ENCODE results near the gene NUBP1.

DNA sequence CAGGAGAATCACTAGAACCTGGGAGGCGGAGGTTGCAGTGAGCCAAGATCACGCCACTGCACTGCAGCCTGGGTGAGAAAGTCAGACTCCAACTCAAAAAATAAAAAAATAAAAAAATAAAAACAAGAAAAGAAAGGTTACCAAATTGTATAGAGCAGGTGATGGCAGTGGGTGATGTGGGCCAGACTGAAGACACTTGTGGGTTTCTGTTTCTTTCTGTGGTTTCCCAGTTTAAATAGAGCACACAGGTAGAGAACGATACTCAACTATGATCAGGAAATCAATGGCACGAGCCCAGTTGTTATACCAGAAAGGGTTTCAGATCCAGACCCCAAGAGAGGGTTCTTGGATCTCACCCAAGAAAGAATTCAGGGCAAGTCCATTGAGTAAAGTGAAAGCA, 32.6 kb downstream of the NUBP1 start:
- TF ChIP-seq, protein P1, sequence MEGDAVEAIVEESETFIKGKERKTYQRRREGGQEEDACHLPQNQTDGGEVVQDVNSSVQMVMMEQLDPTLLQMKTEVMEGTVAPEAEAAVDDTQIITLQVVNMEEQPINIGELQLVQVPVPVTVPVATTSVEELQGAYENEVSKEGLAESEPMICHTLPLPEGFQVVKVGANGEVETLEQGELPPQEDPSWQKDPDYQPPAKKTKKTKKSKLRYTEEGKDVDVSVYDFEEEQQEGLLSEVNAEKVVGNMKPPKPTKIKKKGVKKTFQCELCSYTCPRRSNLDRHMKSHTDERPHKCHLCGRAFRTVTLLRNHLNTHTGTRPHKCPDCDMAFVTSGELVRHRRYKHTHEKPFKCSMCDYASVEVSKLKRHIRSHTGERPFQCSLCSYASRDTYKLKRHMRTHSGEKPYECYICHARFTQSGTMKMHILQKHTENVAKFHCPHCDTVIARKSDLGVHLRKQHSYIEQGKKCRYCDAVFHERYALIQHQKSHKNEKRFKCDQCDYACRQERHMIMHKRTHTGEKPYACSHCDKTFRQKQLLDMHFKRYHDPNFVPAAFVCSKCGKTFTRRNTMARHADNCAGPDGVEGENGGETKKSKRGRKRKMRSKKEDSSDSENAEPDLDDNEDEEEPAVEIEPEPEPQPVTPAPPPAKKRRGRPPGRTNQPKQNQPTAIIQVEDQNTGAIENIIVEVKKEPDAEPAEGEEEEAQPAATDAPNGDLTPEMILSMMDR (IDR thresholded peaks at IDR 0.05): no peak
- TF ChIP-seq POLR2A (IDR thresholded peaks at IDR 0.05; ENCODE audit: low read depth) (no peak), POLR2AphosphoS5 (IDR thresholded peaks at IDR 0.05) (no peak)
